M059J (cell line): ENCODE data around the gene PLEKHA1. TPM values are rescaled to one million over a fixed set of nuclear protein-coding genes. Genes with fewer than 3 reads are reported as not detected.

Source experiments
- DNase-seq: peaks from one replicate; pipeline ENCODE4 v3.0.0-alpha.2; 2012; ENCODE audit warnings: low read depth
- total RNA-seq: library from RNA; depleted of rRNA; stranded (reverse); fragments of >200 nt; shearing (Covaris generic); gene quantifications from 2 replicates; pipeline ENCODE4 v1.2.3, GENCODE V29; 2014

Gene PLEKHA1
- total RNA-seq, 1 experiment from 2014 or later = 13.5 TPM

- DNase-seq = no peak
Measured at GRCh38 chr10:122376364-122376961, 2.0 kb downstream of the PLEKHA1 start.

GRCh38 chr10:122379041-122379440 is 4.5 kb downstream of the PLEKHA1 start:
- no peak for DNase-seq

- DNase-seq = no peak
Measured at GRCh38 chr10:122379537-122379936, 5.0 kb downstream of the PLEKHA1 start.

GRCh38 chr10:122380703-122381102 is 6.2 kb downstream of the PLEKHA1 start:
- no peak for DNase-seq

GRCh38 chr10:122381680-122382079 is 7.2 kb downstream of the PLEKHA1 start:
- no peak for DNase-seq

GRCh38 chr10:122386514-122386913 is 12.0 kb downstream of the PLEKHA1 start:
- DNase-seq = no peak

- no peak for DNase-seq
Measured at GRCh38 chr10:122387572-122387971, 13.1 kb downstream of the PLEKHA1 start.

GRCh38 chr10:122388287-122388997 is 13.9 kb downstream of the PLEKHA1 start:
- DNase-seq = no peak

- DNase-seq = no peak
Measured at GRCh38 chr10:122390271-122390670, 15.8 kb downstream of the PLEKHA1 start.

GRCh38 chr10:122390679-122391078 is 16.2 kb downstream of the PLEKHA1 start:
- DNase-seq = no peak

- DNase-seq = no peak
Measured at GRCh38 chr10:122391875-122392274, 17.4 kb downstream of the PLEKHA1 start.

GRCh38 chr10:122392835-122393234 is 18.3 kb downstream of the PLEKHA1 start:
- no peak for DNase-seq

GRCh38 chr10:122393288-122393687 is 18.8 kb downstream of the PLEKHA1 start:
- no peak for DNase-seq

GRCh38 chr10:122402548-122403131 is 28.1 kb downstream of the PLEKHA1 start:
- no peak for DNase-seq

GRCh38 chr10:122404576-122404975 is 30.1 kb downstream of the PLEKHA1 start:
- DNase-seq = no peak

GRCh38 chr10:122407375-122408125 is 33.0 kb downstream of the PLEKHA1 start:
- no peak for DNase-seq

GRCh38 chr10:122413327-122413726 is 38.8 kb downstream of the PLEKHA1 start:
- DNase-seq = no peak

GRCh38 chr10:122417667-122418066 is 43.2 kb downstream of the PLEKHA1 start:
- DNase-seq = no peak

- DNase-seq = no peak
Measured at GRCh38 chr10:122419016-122419415, 44.5 kb downstream of the PLEKHA1 start.

- DNase-seq = peak; percentile 12
Measured at GRCh38 chr10:122419876-122420623, 45.5 kb downstream of the PLEKHA1 start.

GRCh38 chr10:122420624-122421007 is 46.1 kb downstream of the PLEKHA1 start:
- DNase-seq = no peak
